ENCODE data around the gene FAAP24. TPM values are rescaled to one million over a fixed set of nuclear protein-coding genes. Genes with fewer than 3 reads are reported as not detected.

FAAP24 gene
- total and polyA plus RNA-seq, 2 of the 13 experiments (the other 11 are each of a cell fraction or from before 2014, with no cell fraction given), result 2.3 to 6.0 TPM

DNA sequence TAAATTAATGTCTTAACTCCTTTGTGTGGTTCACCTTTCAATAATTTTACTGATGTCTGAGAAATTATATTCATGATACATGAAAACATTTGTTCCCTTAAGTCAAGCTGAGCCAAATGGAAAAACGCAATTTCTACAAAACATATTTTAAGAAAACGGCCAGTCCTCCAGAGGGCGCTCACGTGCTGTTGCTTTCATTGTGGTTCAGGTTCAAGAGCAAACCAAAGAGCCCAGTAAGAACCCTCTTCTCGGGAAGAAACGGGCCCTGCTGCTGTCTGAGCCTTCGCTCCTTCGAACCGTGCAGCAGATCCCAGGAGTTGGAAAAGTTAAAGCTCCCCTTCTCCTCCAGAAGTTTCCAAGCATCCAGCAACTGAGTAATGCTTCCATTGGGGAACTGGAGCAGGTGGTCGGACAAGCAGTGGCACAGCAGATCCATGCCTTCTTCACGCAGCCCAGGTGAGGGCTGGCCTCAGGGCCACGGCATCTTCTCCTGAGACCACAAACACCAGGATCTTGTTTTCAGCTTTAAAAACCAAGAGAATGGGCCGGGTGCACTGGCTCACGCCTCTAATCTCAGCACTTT is 4.3 kb downstream of the FAAP24 start:
- POLR2A ChIA-PET, result no interaction called here
- H3K27me3 ChIP-seq (ENCODE audit: control insufficient read depth in 1 of 2, insufficient read depth in 2 of 2, low read length in 2 of 2), result no peaks in the 10 kb centered on the region; a peak in 1 of 5 replicates
- BruUV-seq (replicated peaks), result no TSS peak
- TF ChIP-seq, protein P1, sequence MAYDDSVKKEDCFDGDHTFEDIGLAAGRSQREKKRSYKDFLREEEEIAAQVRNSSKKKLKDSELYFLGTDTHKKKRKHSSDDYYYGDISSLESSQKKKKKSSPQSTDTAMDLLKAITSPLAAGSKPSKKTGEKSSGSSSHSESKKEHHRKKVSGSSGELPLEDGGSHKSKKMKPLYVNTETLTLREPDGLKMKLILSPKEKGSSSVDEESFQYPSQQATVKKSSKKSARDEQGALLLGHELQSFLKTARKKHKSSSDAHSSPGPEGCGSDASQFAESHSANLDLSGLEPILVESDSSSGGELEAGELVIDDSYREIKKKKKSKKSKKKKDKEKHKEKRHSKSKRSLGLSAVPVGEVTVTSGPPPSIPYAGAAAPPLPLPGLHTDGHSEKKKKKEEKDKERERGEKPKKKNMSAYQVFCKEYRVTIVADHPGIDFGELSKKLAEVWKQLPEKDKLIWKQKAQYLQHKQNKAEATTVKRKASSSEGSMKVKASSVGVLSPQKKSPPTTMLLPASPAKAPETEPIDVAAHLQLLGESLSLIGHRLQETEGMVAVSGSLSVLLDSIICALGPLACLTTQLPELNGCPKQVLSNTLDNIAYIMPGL (CRISPR knock-in tag; IDR thresholded peaks at IDR 0.05; ENCODE audit: borderline replicate concordance in 1 of 2, low read depth in 1 of 2), result 0 out of 4 replicates have a peak, but pooled peaks of 1 of the 2 experiments have one; percentile 27
- TF ChIP-seq, protein P2, sequence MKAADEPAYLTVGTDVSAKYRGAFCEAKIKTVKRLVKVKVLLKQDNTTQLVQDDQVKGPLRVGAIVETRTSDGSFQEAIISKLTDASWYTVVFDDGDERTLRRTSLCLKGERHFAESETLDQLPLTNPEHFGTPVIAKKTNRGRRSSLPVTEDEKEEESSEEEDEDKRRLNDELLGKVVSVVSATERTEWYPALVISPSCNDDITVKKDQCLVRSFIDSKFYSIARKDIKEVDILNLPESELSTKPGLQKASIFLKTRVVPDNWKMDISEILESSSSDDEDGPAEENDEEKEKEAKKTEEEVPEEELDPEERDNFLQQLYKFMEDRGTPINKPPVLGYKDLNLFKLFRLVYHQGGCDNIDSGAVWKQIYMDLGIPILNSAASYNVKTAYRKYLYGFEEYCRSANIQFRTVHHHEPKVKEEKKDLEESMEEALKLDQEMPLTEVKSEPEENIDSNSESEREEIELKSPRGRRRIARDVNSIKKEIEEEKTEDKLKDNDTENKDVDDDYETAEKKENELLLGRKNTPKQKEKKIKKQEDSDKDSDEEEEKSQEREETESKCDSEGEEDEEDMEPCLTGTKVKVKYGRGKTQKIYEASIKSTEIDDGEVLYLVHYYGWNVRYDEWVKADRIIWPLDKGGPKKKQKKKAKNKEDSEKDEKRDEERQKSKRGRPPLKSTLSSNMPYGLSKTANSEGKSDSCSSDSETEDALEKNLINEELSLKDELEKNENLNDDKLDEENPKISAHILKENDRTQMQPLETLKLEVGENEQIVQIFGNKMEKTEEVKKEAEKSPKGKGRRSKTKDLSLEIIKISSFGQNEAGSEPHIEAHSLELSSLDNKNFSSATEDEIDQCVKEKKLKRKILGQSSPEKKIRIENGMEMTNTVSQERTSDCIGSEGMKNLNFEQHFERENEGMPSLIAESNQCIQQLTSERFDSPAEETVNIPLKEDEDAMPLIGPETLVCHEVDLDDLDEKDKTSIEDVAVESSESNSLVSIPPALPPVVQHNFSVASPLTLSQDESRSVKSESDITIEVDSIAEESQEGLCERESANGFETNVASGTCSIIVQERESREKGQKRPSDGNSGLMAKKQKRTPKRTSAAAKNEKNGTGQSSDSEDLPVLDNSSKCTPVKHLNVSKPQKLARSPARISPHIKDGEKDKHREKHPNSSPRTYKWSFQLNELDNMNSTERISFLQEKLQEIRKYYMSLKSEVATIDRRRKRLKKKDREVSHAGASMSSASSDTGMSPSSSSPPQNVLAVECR (CRISPR knock-in tag; IDR thresholded peaks at IDR 0.05; ENCODE audit: borderline replicate concordance), result peak; percentile 22; the same call in 1 of the 2 replicates
- TF ChIP-seq, protein P3, sequence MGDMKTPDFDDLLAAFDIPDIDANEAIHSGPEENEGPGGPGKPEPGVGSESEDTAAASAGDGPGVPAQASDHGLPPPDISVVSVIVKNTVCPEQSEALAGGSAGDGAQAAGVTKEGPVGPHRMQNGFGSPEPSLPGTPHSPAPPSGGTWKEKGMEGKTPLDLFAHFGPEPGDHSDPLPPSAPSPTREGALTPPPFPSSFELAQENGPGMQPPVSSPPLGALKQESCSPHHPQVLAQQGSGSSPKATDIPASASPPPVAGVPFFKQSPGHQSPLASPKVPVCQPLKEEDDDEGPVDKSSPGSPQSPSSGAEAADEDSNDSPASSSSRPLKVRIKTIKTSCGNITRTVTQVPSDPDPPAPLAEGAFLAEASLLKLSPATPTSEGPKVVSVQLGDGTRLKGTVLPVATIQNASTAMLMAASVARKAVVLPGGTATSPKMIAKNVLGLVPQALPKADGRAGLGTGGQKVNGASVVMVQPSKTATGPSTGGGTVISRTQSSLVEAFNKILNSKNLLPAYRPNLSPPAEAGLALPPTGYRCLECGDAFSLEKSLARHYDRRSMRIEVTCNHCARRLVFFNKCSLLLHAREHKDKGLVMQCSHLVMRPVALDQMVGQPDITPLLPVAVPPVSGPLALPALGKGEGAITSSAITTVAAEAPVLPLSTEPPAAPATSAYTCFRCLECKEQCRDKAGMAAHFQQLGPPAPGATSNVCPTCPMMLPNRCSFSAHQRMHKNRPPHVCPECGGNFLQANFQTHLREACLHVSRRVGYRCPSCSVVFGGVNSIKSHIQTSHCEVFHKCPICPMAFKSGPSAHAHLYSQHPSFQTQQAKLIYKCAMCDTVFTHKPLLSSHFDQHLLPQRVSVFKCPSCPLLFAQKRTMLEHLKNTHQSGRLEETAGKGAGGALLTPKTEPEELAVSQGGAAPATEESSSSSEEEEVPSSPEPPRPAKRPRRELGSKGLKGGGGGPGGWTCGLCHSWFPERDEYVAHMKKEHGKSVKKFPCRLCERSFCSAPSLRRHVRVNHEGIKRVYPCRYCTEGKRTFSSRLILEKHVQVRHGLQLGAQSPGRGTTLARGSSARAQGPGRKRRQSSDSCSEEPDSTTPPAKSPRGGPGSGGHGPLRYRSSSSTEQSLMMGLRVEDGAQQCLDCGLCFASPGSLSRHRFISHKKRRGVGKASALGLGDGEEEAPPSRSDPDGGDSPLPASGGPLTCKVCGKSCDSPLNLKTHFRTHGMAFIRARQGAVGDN (CRISPR knock-in tag; IDR thresholded peaks at IDR 0.05), result 0 out of 2 replicates have a peak, but pooled peaks have one; percentile 10
- no peak for TF ChIP-seq CHCHD3 (CRISPR knock-in tag; IDR thresholded peaks at IDR 0.05)
- no peak for TF ChIP-seq ZNF605 (CRISPR knock-in tag; IDR thresholded peaks at IDR 0.05)
- TF ChIP-seq ZNF746 (CRISPR knock-in tag; IDR thresholded peaks at IDR 0.05), result no peak
- TF ChIP-seq, protein P4, sequence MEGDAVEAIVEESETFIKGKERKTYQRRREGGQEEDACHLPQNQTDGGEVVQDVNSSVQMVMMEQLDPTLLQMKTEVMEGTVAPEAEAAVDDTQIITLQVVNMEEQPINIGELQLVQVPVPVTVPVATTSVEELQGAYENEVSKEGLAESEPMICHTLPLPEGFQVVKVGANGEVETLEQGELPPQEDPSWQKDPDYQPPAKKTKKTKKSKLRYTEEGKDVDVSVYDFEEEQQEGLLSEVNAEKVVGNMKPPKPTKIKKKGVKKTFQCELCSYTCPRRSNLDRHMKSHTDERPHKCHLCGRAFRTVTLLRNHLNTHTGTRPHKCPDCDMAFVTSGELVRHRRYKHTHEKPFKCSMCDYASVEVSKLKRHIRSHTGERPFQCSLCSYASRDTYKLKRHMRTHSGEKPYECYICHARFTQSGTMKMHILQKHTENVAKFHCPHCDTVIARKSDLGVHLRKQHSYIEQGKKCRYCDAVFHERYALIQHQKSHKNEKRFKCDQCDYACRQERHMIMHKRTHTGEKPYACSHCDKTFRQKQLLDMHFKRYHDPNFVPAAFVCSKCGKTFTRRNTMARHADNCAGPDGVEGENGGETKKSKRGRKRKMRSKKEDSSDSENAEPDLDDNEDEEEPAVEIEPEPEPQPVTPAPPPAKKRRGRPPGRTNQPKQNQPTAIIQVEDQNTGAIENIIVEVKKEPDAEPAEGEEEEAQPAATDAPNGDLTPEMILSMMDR (CRISPR knock-in tag; IDR thresholded peaks at IDR 0.05), result peak; percentile 83
- TF ChIP-seq ZNF781 (CRISPR knock-in tag; IDR thresholded peaks at IDR 0.05; ENCODE audit: borderline replicate concordance, not compliant biosample characterization), result no peak
- peak; percentile 64 for TF ChIP-seq RBM22 (optimal IDR thresholded peaks at IDR 0.05; ENCODE audit: low read length)
- TF ChIP-seq MIXL1 (CRISPR knock-in tag; IDR thresholded peaks at IDR 0.05), result 0 out of 2 replicates have a peak, but pooled peaks have one; percentile 10

More for the DNA sequence above, 4.3 kb downstream of the FAAP24 start:
- CTCF ChIA-PET (ENCODE audit: low intra/inter-chr PET ratio, low total read pairs), result interaction anchor here (1.0 to 4.0 kb wide), 2 partner anchors 125 to 143 kb away, joined by 3 to 27 read pairs; no protein-coding TSS in a partner anchor
- FAIRE-seq, result peak; percentile 60
- 50% methylated on average over 13 of the region's 14 CpGs for WGBS (ENCODE audit: low lambda C conversion rate)
- Histone ChIP-seq H3K4me1 (ENCODE audit: insufficient read depth, low read length) (peaks cover 7% of the 10 kb centered on the region; the same call in 1 of the 2 replicates), H3K9me3 (ENCODE audit: low read length) (no peaks in the 10 kb centered on the region), H4K20me1 (ENCODE audit: insufficient read depth, low read length) (no peaks in the 10 kb centered on the region; the same call in 1 of the 2 replicates), H3K4me2 (ENCODE audit: low read depth, low read length) (no peak overlapping the region), H3K79me2 (ENCODE audit: insufficient read depth, low read length) (peaks cover 1% of the 10 kb centered on the region), H3K27ac (ENCODE audit: extremely low read length, insufficient read depth, low read length) (no peak overlapping the region), H3K4me3 (replicated peaks in 1 of 3; ENCODE audit: insufficient read depth in 1 of 3, low read depth in 2 of 3, low read length in 3 of 3) (no peak overlapping the region), H3K9ac (ENCODE audit: insufficient read depth, low read depth, low read length) (no peak overlapping the region), H2AFZ (ENCODE audit: low read length) (no peak overlapping the region), H3K36me3 (replicated peaks in 1 of 2; ENCODE audit: control insufficient read depth in 1 of 2, insufficient read depth in 2 of 2, low read length in 2 of 2) (peaks cover 4 to 20% of the 10 kb centered on the region in 2 experiments; a peak in 4 of 5 replicates)
- in situ Hi-C loops (cut with HindIII; ENCODE audit: extremely low pct_ligation_motif_present, low pct_unique_long_range_greater_than_20kb), result loop anchor here (5.0 to 10.0 kb wide), 2 partner anchors 141 to 282 kb away; partner anchors contain the start of gene NUDT19
- intact Hi-C loops (cut with micrococcal nuclease; ENCODE audit: unreplicated experiment), result loop anchor here (1.0 to 10.0 kb wide), 3 partner anchors 88 to 284 kb away; partner anchors contain the start of genes NUDT19 and RHPN2
- ATAC-seq, result no peak
- DNase-seq (ENCODE audit: low spot score), result peak; percentile 52

Data from HepG2 (cell line).